Neural cell (in vitro differentiated cells): ENCODE data around the gene LRMDA.

ENCODE experiments used
- EP300 ChIP-seq: fragments of 450-650 bp; conservative IDR thresholded peaks from 2 replicates; pipeline ENCODE4 v1.6.1; 2014; ENCODE audit warnings: antibody characterized with exemption, mild to moderate bottlenecking, moderate library complexity; ENCODE audit not compliant: poor library complexity, severe bottlenecking
- POLR2AphosphoS5 ChIP-seq: IDR thresholded peaks from 2 replicates; pipeline ENCODE4 v1.6.1; 2012
- RAD21 ChIP-seq: fragments of 450-650 bp; conservative IDR thresholded peaks from 2 replicates; pipeline ENCODE4 v1.6.1; 2014; ENCODE audit warnings: antibody characterized with exemption, mild to moderate bottlenecking, moderate library complexity
- TAF1 ChIP-seq: IDR thresholded peaks from 2 replicates; pipeline ENCODE4 v1.6.1; 2012; ENCODE audit warnings: low read depth
- TF ChIP-seq, protein P1 (sequence below): fragments of 450-650 bp; IDR thresholded peaks from 2 replicates; pipeline ENCODE4 v1.5.1; 2014; ENCODE audit warnings: antibody characterized with exemption, mild to moderate bottlenecking, moderate library complexity; ENCODE audit not compliant: poor library complexity, severe bottlenecking

DNA sequence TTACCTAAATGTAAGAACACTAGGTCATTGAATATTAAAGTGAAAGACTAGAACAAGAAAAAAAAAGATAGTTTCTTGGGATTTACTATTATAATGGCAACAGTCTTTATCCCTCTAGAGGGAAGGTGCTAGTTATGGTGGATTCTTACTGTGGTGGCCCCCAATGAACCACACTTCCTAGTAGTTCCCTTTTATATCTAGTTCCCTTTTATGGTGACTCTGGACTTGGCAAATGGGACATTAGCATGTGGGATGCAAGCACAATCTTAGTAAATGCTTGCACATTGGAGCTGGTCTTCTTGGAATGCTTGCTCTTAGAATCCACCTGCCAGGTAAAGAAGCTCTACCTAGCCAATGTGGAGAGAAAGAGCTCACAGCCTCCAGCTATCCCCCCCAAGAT, 430.2 kb downstream of the LRMDA start:
- TF ChIP-seq POLR2AphosphoS5 (no peak), EP300 (no peak), RAD21 (no peak), TAF1 (no peak)
- TF ChIP-seq, protein P1, sequence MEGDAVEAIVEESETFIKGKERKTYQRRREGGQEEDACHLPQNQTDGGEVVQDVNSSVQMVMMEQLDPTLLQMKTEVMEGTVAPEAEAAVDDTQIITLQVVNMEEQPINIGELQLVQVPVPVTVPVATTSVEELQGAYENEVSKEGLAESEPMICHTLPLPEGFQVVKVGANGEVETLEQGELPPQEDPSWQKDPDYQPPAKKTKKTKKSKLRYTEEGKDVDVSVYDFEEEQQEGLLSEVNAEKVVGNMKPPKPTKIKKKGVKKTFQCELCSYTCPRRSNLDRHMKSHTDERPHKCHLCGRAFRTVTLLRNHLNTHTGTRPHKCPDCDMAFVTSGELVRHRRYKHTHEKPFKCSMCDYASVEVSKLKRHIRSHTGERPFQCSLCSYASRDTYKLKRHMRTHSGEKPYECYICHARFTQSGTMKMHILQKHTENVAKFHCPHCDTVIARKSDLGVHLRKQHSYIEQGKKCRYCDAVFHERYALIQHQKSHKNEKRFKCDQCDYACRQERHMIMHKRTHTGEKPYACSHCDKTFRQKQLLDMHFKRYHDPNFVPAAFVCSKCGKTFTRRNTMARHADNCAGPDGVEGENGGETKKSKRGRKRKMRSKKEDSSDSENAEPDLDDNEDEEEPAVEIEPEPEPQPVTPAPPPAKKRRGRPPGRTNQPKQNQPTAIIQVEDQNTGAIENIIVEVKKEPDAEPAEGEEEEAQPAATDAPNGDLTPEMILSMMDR = no peak
